Upper lobe of left lung (tissue), 4 donors: Measurements from ENCODE around the gene PTPRN2.

Experiments used
- CTCF ChIP-seq, 6 experiments: fragments of 450-650 bp in 4 of 6; fragments of 200-600 bp in 2 of 6; sonication (generic) in 2 of 6; IDR thresholded peaks; one replicate each; pipeline ENCODE4 v1.5.1; 2016 to 2019; ENCODE audit warnings: antibody characterized with exemption in 6 of 6
- POLR2A ChIP-seq, 4 donors: fragments of 450-650 bp; IDR thresholded peaks; one replicate each; pipeline ENCODE4 v1.5.1; 2016 to 2017; ENCODE audit warnings: antibody characterized with exemption in 4 of 4, mild to moderate bottlenecking in 2 of 4

- no peak for TF ChIP-seq CTCF (IDR thresholded peaks at IDR 0.05)
- TF ChIP-seq POLR2A (IDR thresholded peaks at IDR 0.05) = no peak
These were observed 976.3 kb downstream of the PTPRN2 start for GRCh38 chr7:157611341-157611740.
